IPS-NIHi7 (cell line): ENCODE data around the gene LATS2.

Experiments
- DNase-seq: peaks from one replicate; pipeline ENCODE4 v3.0.0; 2012; ENCODE audit warnings: mixed read lengths; ENCODE audit errors: extremely low spot score

The LATS2 gene

GRCh38 chr13:21018220-21018619 is 43.2 kb downstream of the LATS2 start:
- DNase-seq: no peak

GRCh38 chr13:21016487-21016886 is 44.9 kb downstream of the LATS2 start:
- DNase-seq: no peak

- DNase-seq: no peak
Measured at GRCh38 chr13:21015284-21015683, 46.1 kb downstream of the LATS2 start.

GRCh38 chr13:21014502-21015170 is 46.8 kb downstream of the LATS2 start:
- DNase-seq: no peak

GRCh38 chr13:21014139-21014501 is 47.3 kb downstream of the LATS2 start:
- DNase-seq: no peak

GRCh38 chr13:21013682-21014038 is 47.7 kb downstream of the LATS2 start:
- no peak for DNase-seq

GRCh38 chr13:21012841-21013681 is 48.3 kb downstream of the LATS2 start:
- DNase-seq: no peak

- no peak for DNase-seq
Measured at GRCh38 chr13:21012211-21012610, 49.2 kb downstream of the LATS2 start.

GRCh38 chr13:21011378-21011777 is 50.0 kb downstream of the LATS2 start:
- no peak for DNase-seq

GRCh38 chr13:21010621-21011020 is 50.8 kb downstream of the LATS2 start:
- no peak for DNase-seq

- no peak for DNase-seq
Measured at GRCh38 chr13:21009036-21009435, 52.4 kb downstream of the LATS2 start.

- DNase-seq: no peak
Measured at GRCh38 chr13:21008026-21008425, 53.4 kb downstream of the LATS2 start.

- no peak for DNase-seq
Measured at GRCh38 chr13:21006141-21007005, 55.0 kb downstream of the LATS2 start.

- no peak for DNase-seq
Measured at GRCh38 chr13:21005193-21005592, 56.2 kb downstream of the LATS2 start.

GRCh38 chr13:21001471-21001870 is 59.9 kb downstream of the LATS2 start:
- no peak for DNase-seq

GRCh38 chr13:21000647-21001046 is 60.7 kb downstream of the LATS2 start:
- DNase-seq: no peak

- DNase-seq: no peak
Measured at GRCh38 chr13:20998649-20999415, 62.6 kb downstream of the LATS2 start.

- no peak for DNase-seq
Measured at GRCh38 chr13:20997301-20998161, 63.9 kb downstream of the LATS2 start.

GRCh38 chr13:20995245-20995838 is 66.0 kb downstream of the LATS2 start:
- DNase-seq: no peak

GRCh38 chr13:20994441-20994821 is 67.0 kb downstream of the LATS2 start:
- no peak for DNase-seq
